K562 (cell line): ENCODE data around the gene SYDE1. TPM values are rescaled to one million over a fixed set of nuclear protein-coding genes. Genes with fewer than 3 reads are reported as not detected.

Experiments used
- ATAC-seq: fragments of 200-7000 bp; cut with Tn5 transposase; 3 replicates; pipeline ENCODE4 v1.9.1; 2020; ENCODE audit warnings: moderate library complexity
- BruUV-seq: library from RNA; stranded (reverse); fragments of 400-500 nt; replicated peaks from 2 replicates; lab custom pipeline; 2021; lab: Mats Ljungman, UMichigan
- CTCF ChIA-PET: fragments of 300-600 bp; formaldehyde crosslinking; extraction: SDS; loops from one replicate; lab custom pipeline; 2021; ENCODE audit warnings: low intra/inter-chr PET ratio; lab: Yijun Ruan, JAX
- POLR2A ChIA-PET: fragments of 300-600, 350-650 bp; sonication (Branson Sonifier 250); formaldehyde crosslinking; extraction: SDS; loops from one replicate; lab custom pipeline; 2021; ENCODE audit warnings: antibody characterized with exemption, inconsistent platforms; lab: Yijun Ruan, JAX
- DNase-seq, 4 experiments: peaks; one replicate each; pipeline versions ENCODE4 v3.0.0 to v3.0.0-alpha.2; 2011 to 2018; ENCODE audit warnings: low spot score in 3 of 4, mixed read lengths in 3 of 4; ENCODE audit errors: extremely low read depth in 1 of 4
- FAIRE-seq: peaks from 2 replicates; lab custom pipeline; 2011; peaks lifted over from hg19 to GRCh38; lab: Jason Lieb, UNC
- H2AFZ ChIP-seq: 2 replicates; pipeline ENCODE4 v1.6.0; 2011; ENCODE audit warnings: low read depth, low read length, control low read depth, inconsistent platforms
- H3K27ac ChIP-seq: fragments of 200-600 bp; 3 replicates; pipeline ENCODE4 v1.8.0; 2011; ENCODE audit warnings: low read depth, mild to moderate bottlenecking, control low read depth, inconsistent platforms, low read length, moderate library complexity, mixed read lengths; ENCODE audit errors: extremely low read depth
- H3K27me3 ChIP-seq, 2 experiments: fragments of 300-600 bp in 1 of 2; 2 replicates in 1 of 2; 3 replicates in 1 of 2; pipeline versions ENCODE4 v1.6.0 to v1.8.0; 2011; ENCODE audit warnings: inconsistent platforms in 2 of 2, low read length in 2 of 2, mild to moderate bottlenecking in 1 of 2, mixed read lengths in 1 of 2, moderate library complexity in 1 of 2; ENCODE audit not compliant: control insufficient read depth in 2 of 2, insufficient read depth in 2 of 2
- H3K36me3 ChIP-seq: fragments of 300-600 bp; 3 replicates; pipeline ENCODE4 v1.8.0; 2011; ENCODE audit warnings: mild to moderate bottlenecking, low read length, inconsistent platforms; ENCODE audit not compliant: control insufficient read depth, insufficient read depth
- H3K4me1 ChIP-seq, 2 experiments: fragments of 200-600 bp in 1 of 2; replicated peaks in 1 of 2; 2 replicates in 1 of 2; 3 replicates in 1 of 2; pipeline versions ENCODE4 v1.5.1 to v1.8.0; 2011; ENCODE audit warnings: inconsistent platforms in 2 of 2, low read length in 2 of 2, mild to moderate bottlenecking in 1 of 2, mixed read lengths in 1 of 2, moderate library complexity in 1 of 2; ENCODE audit not compliant: control insufficient read depth in 2 of 2, insufficient read depth in 2 of 2
- H3K4me2 ChIP-seq: 2 replicates; pipeline ENCODE4 v1.6.1; 2011; ENCODE audit warnings: low read length, control low read depth, inconsistent platforms, mixed read lengths; ENCODE audit not compliant: insufficient read depth
- H3K4me3 ChIP-seq: fragments of 200-600 bp; sonication (generic), shearing (Covaris generic); 2 replicates; pipeline ENCODE4 v1.5.1; 2016; ENCODE audit warnings: control low read depth, inconsistent platforms
- H3K79me2 ChIP-seq: fragments of 200-600 bp; 3 replicates; pipeline ENCODE4 v1.8.0; 2011; ENCODE audit warnings: low read length, inconsistent platforms; ENCODE audit not compliant: control insufficient read depth, insufficient read depth
- H3K9ac ChIP-seq, 2 experiments: 2 replicates each; pipeline versions ENCODE4 v1.6.0 to v1.6.1; 2011; ENCODE audit warnings: low read depth in 2 of 2, low read length in 2 of 2, control low read depth in 1 of 2, inconsistent platforms in 1 of 2, mild to moderate bottlenecking in 1 of 2, mixed read lengths in 1 of 2; ENCODE audit not compliant: insufficient read depth in 1 of 2
- H3K9me1 ChIP-seq: one replicate; pipeline ENCODE4 v1.6.0; 2011; ENCODE audit warnings: inconsistent platforms, mild to moderate bottlenecking, low read length, moderate library complexity; ENCODE audit not compliant: control insufficient read depth, insufficient read depth
- H3K9me3 ChIP-seq: replicated peaks from 2 replicates; pipeline ENCODE4 v1.5.1; 2011; ENCODE audit warnings: low read depth, low read length, inconsistent platforms; ENCODE audit not compliant: control insufficient read depth, insufficient read depth
- H4K20me1 ChIP-seq: replicated peaks from 2 replicates; pipeline ENCODE4 v1.6.1; 2011; ENCODE audit warnings: low read length, inconsistent platforms, mixed read lengths; ENCODE audit not compliant: control insufficient read depth, insufficient read depth
- GABPA ChIP-seq: fragments of 200-800 bp; sonication (Bioruptor generic); conservative IDR thresholded peaks from 2 replicates; pipeline ENCODE4 v1.6.1; 2016; ENCODE audit warnings: low read depth, missing genetic modification characterization, missing compliant biosample characterization
- JUND ChIP-seq, 2 experiments: IDR thresholded peaks; 2 replicates in 1 of 2; 3 replicates in 1 of 2; pipeline ENCODE4 v1.6.1; 2011; ENCODE audit warnings: borderline replicate concordance in 2 of 2, low read depth in 2 of 2, low read length in 2 of 2, improper control_type of control experiment in 1 of 2, missing biosample characterization in 1 of 2, missing genetic modification characterization in 1 of 2, missing genetic modification reagents in 1 of 2
- KLF1 ChIP-seq: fragments of 450-650 bp; IDR thresholded peaks from 2 replicates; pipeline ENCODE4 v1.6.1; 2016; ENCODE audit warnings: missing genetic modification characterization, missing compliant biosample characterization
- RBM34 ChIP-seq: fragments of 200-400 bp; formaldehyde crosslinking; IDR thresholded peaks from 2 replicates; pipeline ENCODE4 v1.6.1; 2018; ENCODE audit warnings: low read length, borderline replicate concordance; ENCODE audit not compliant: insufficient read depth
- SIRT6 ChIP-seq: IDR thresholded peaks from one replicate; pipeline ENCODE4 v1.6.1; 2012; ENCODE audit warnings: low read depth, mild to moderate bottlenecking, control low read depth, inconsistent platforms, low read length, moderate library complexity
- ZBTB34 ChIP-seq: fragments of 250-450 bp; sonication (Bioruptor Pico); IDR thresholded peaks from 2 replicates; pipeline ENCODE4 v1.8.0; 2021; ENCODE audit warnings: mild to moderate bottlenecking, moderate library complexity
- ZBTB8A ChIP-seq: fragments of 450-650 bp; IDR thresholded peaks from 2 replicates; pipeline ENCODE4 v1.6.1; 2018; ENCODE audit warnings: mild to moderate bottlenecking, moderate library complexity; ENCODE audit not compliant: partially characterized antibody
- ZC3H11A ChIP-seq: IDR thresholded peaks from 2 replicates; pipeline ENCODE4 v1.6.1; 2012; ENCODE audit warnings: low read depth, low read length, improper control_type of control experiment
- ZNF23 ChIP-seq: fragments of 250-450 bp; sonication (Bioruptor Pico); IDR thresholded peaks from 2 replicates; pipeline ENCODE4 v1.4.0; 2020; ENCODE audit warnings: mild to moderate bottlenecking
- ZNF347 ChIP-seq: fragments of 450-650 bp; formaldehyde crosslinking; IDR thresholded peaks from 2 replicates; pipeline ENCODE4 v1.4.0; 2020; ENCODE audit warnings: low read depth, mild to moderate bottlenecking, moderate library complexity
- WGBS: fragments of 100-300 bp; shearing (Covaris generic); methylation state at CpG from one replicate; pipeline ENCODE4 v1.1.6; 2016; ENCODE audit warnings: low coverage, mixed read lengths; ENCODE audit not compliant: insufficient coverage; ENCODE audit errors: missing lambda C conversion rate; 5-methylcytosine and 5-hydroxymethylcytosine counted together
- in situ Hi-C: fragments of 300-500 bp; cut with MboI; formaldehyde crosslinking; loops from 4 replicates; pipeline ENCODE4 v1.15.0; 2018; ENCODE audit warnings: inconsistent platforms, mixed read lengths
- intact Hi-C: fragments of 100-400 bp; cut with micrococcal nuclease; formaldehyde crosslinking; loops from 2 replicates; pipeline ENCODE4 v1.14.2; 2022
- polyA plus RNA-seq, 8 experiments: library from polyadenylated mRNA; depleted of rRNA in 4 of 8; stranded (reverse) in 5 of 8; unstranded in 3 of 8; fragments of >200 nt; fragmentation: Nextera tagmentation in 2 of 8; fragmentation: Illumina TruSeq in 1 of 8; extraction: Ambion mirVana in 2 of 8; extraction: Trizol in 1 of 8; gene quantifications; 2 replicates each; pipeline versions ENCODE4 v1.2.1 to v1.2.3, GENCODE V29; 2011 to 2014; ENCODE audit warnings: inconsistent platforms in 1 of 8, missing spikeins in 1 of 8
- total RNA-seq, 7 experiments: library from RNA; depleted of rRNA in 6 of 7; stranded (reverse); fragments of >200 nt in 6 of 7; fragmentation: Illumina TruSeq in 2 of 7; extraction: Trizol in 2 of 7; gene quantifications; 2 replicates each; pipeline versions ENCODE4 v1.2.1 to v1.2.3, GENCODE V29; 2011 to 2021; ENCODE audit warnings: low replicate concordance in 1 of 7

The SYDE1 gene
- total and polyA plus RNA-seq, 9 of the 15 experiments (the other 6 are each of a cell fraction or from before 2014, with no cell fraction given) = 0.04 TPM; not detected in 8

DNA sequence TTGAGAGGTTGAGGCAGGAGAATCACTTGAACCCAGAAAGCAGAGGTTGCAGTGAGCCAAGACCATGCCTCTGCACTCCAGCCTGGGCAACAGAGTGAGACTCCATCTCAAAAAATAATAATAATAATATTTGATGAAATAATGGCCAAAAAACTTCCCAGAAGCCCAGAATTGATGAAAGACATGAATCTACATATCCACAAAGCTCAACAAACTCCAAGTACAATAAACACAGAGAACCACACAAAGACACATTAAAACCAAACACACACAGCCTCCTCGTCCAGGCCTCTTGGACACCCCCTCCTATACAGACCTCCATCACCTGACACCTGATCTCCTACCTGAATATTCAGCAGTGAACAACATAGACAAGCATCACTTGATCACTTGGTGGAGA is 3.2 kb upstream of the SYDE1 start:
- no TSS peak for BruUV-seq
- no peaks in the 10 kb centered on the region for H3K9me1 ChIP-seq
- H3K9me3 ChIP-seq = peaks cover 3% of the 10 kb centered on the region
- no peaks in the 10 kb centered on the region for H3K36me3 ChIP-seq
- DNase-seq = no peak
- H3K27me3 ChIP-seq = peaks cover 7 to 23% of the 10 kb centered on the region in 2 experiments; a peak in 3 of 5 replicates
- 0% methylated on average over 1 of the region's 1 CpG for WGBS
- H3K4me1 ChIP-seq = no peaks in the 10 kb centered on the region
- no peak overlapping the region for H3K4me2 ChIP-seq
- H3K9ac ChIP-seq = no peak overlapping the region
- FAIRE-seq = no peak
- H3K4me3 ChIP-seq = no peak overlapping the region
- intact Hi-C loops = no loop called here
- TF ChIP-seq ZBTB8A = no peak
- TF ChIP-seq JUND (IDR thresholded peaks at IDR 0.05; ENCODE audit: borderline replicate concordance, low read depth, low read length) = no peak
- TF ChIP-seq JUND (tag; IDR thresholded peaks at IDR 0.05; ENCODE audit: borderline replicate concordance, low read depth, low read length) = no peak
- TF ChIP-seq ZNF23 = no peak
- no peak for TF ChIP-seq ZNF347 (CRISPR knock-in tag)
- TF ChIP-seq KLF1 = no peak
- TF ChIP-seq, all 486 proteins: peak for 0
- CTCF ChIA-PET = no interaction called here
- no peaks in the 10 kb centered on the region for H3K79me2 ChIP-seq
- no peak overlapping the region for H3K27ac ChIP-seq
- in situ Hi-C loops = no loop called here
- POLR2A ChIA-PET = no interaction called here
- no peaks in the 10 kb centered on the region for H4K20me1 ChIP-seq
- ATAC-seq = no peak
- no peak overlapping the region for H2AFZ ChIP-seq

- ATAC-seq (no peak), DNase-seq (no peak), FAIRE-seq (no peak)
- Histone ChIP-seq H3K4me1 (peaks cover 0 to under 1% of the 10 kb centered on the region in 2 experiments; a peak in 1 of 5 replicates), H3K9me1 (no peaks in the 10 kb centered on the region), H3K9me3 (peaks cover 3% of the 10 kb centered on the region), H3K27ac (no peak overlapping the region), H3K4me2 (no peak overlapping the region), H3K9ac (no peak overlapping the region), H3K27me3 (peaks cover 7 to 27% of the 10 kb centered on the region in 2 experiments; a peak in 3 of 5 replicates), H4K20me1 (no peaks in the 10 kb centered on the region), H2AFZ (no peak overlapping the region), H3K4me3 (no peak overlapping the region), H3K79me2 (no peaks in the 10 kb centered on the region), H3K36me3 (no peaks in the 10 kb centered on the region)
- TF ChIP-seq GABPA (no peak), ZC3H11A (no peak), ZBTB34 (no peak), SIRT6 (no peak), RBM34 (no peak)
- CTCF ChIA-PET = no interaction called here
- in situ Hi-C loops (no loop called here), intact Hi-C loops (no loop called here)
- BruUV-seq = no TSS peak
- POLR2A ChIA-PET = no interaction called here
- 0% methylated on average over 1 of the region's 1 CpG for WGBS
Measured at GRCh38 chr19:15104411-15104810, 2.8 kb upstream of the SYDE1 start.
